ENCODE data around the gene TNFSF8.

DNA sequence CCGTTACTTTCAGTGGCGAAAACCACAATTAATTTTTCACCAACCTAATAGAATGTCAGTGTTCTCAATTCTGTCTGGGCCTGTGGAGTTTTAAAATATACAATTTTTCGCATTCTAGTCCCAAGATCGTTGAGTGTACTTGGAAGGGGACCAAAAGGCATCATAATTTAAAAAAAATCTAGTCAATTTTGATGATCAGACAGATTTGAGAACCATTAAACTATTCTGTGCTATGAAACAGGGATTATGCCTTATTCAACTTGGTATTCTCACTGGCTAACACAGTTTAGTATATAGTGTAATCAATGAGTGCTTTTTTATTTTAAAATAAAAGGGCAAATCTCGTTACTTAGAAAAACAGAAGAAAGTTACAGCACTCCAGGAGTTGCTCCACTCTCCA, 63.1 kb downstream of the TNFSF8 start:
- TF ChIP-seq, protein P1, sequence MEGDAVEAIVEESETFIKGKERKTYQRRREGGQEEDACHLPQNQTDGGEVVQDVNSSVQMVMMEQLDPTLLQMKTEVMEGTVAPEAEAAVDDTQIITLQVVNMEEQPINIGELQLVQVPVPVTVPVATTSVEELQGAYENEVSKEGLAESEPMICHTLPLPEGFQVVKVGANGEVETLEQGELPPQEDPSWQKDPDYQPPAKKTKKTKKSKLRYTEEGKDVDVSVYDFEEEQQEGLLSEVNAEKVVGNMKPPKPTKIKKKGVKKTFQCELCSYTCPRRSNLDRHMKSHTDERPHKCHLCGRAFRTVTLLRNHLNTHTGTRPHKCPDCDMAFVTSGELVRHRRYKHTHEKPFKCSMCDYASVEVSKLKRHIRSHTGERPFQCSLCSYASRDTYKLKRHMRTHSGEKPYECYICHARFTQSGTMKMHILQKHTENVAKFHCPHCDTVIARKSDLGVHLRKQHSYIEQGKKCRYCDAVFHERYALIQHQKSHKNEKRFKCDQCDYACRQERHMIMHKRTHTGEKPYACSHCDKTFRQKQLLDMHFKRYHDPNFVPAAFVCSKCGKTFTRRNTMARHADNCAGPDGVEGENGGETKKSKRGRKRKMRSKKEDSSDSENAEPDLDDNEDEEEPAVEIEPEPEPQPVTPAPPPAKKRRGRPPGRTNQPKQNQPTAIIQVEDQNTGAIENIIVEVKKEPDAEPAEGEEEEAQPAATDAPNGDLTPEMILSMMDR (IDR thresholded peaks at IDR 0.05; ENCODE audit: low read depth, low read length), result no peak
- TF ChIP-seq EZH2phosphoT487 (IDR thresholded peaks at IDR 0.05; ENCODE audit: low read depth), result no peak
